Endothelial cell of umbilical vein (primary cell): ENCODE measurements around the gene CAMKK2. TPM values are rescaled to one million over a fixed set of nuclear protein-coding genes. Genes with fewer than 3 reads are reported as not detected.
"Not testable (repeated sequence)": the region's sequence is repeated elsewhere in the genome, so short reads cannot be mapped to it uniquely, and the experiment has no call there.

Experiments used
- BruUV-seq: library from RNA; stranded (reverse); fragments of 400-500 nt; replicated peaks from 2 replicates; lab custom pipeline; 2021; lab: Mats Ljungman, UMichigan
- CTCF ChIA-PET: fragments of 300-600, 350-600 bp; sonication (Branson Sonifier 250); formaldehyde crosslinking; loops from one replicate; lab custom pipeline; 2021; ENCODE audit warnings: antibody characterized with exemption, inconsistent platforms; lab: Charles Lee
- POLR2A ChIA-PET: fragments of 300-600, 350-600 bp; sonication (Branson Sonifier 250); formaldehyde crosslinking; loops from one replicate; lab custom pipeline; 2021; ENCODE audit warnings: antibody characterized with exemption, inconsistent platforms; lab: Charles Lee
- DNase-seq: peaks from one replicate; pipeline ENCODE4 v3.0.0-alpha.2; 2011; ENCODE audit warnings: low read depth, low spot score
- FAIRE-seq: peaks from 2 replicates; lab custom pipeline; 2011; peaks lifted over from hg19 to GRCh38; lab: Jason Lieb, UNC
- H2AFZ ChIP-seq: 2 replicates; pipeline ENCODE4 v1.6.0; 2012; ENCODE audit warnings: low read depth, low read length, control low read depth, inconsistent platforms
- H3K27ac ChIP-seq: 2 replicates; pipeline ENCODE4 v1.5.1; 2011; ENCODE audit warnings: low read depth, mild to moderate bottlenecking, control low read depth, low read length, moderate library complexity; ENCODE audit not compliant: insufficient read depth
- H3K27me3 ChIP-seq, 2 experiments: 2 replicates each; pipeline versions ENCODE4 v1.6.0 to v1.6.1; 2011; ENCODE audit warnings: low read length in 2 of 2, mixed read lengths in 1 of 2; ENCODE audit not compliant: control insufficient read depth in 2 of 2, insufficient read depth in 2 of 2
- H3K36me3 ChIP-seq, 2 experiments: 2 replicates in 1 of 2; 3 replicates in 1 of 2; pipeline ENCODE4 v1.5.1; 2011; ENCODE audit warnings: low read length in 2 of 2, mild to moderate bottlenecking in 1 of 2, moderate library complexity in 1 of 2; ENCODE audit not compliant: control insufficient read depth in 2 of 2, insufficient read depth in 2 of 2; ENCODE audit errors: extremely low read depth in 1 of 2
- H3K4me1 ChIP-seq: 3 replicates; pipeline ENCODE4 v1.5.1; 2011; ENCODE audit warnings: mild to moderate bottlenecking, low read length; ENCODE audit not compliant: control insufficient read depth, insufficient read depth; ENCODE audit errors: extremely low read depth
- H3K4me2 ChIP-seq: 2 replicates; pipeline ENCODE4 v1.6.1; 2011; ENCODE audit warnings: low read length, control low read depth, mixed read lengths; ENCODE audit not compliant: insufficient read depth
- H3K4me3 ChIP-seq, 3 experiments: fragments of 200-600 bp in 1 of 3; sonication (generic), shearing (Covaris generic) in 1 of 3; replicated peaks in 1 of 3; 2 replicates each; pipeline ENCODE4 v1.5.1; 2011 to 2016; ENCODE audit warnings: control low read depth in 3 of 3, low read length in 3 of 3, mild to moderate bottlenecking in 2 of 3, inconsistent platforms in 1 of 3, low read depth in 1 of 3, moderate library complexity in 1 of 3; ENCODE audit not compliant: insufficient read depth in 1 of 3
- H3K79me2 ChIP-seq: 2 replicates; pipeline ENCODE4 v1.6.0; 2012; ENCODE audit warnings: low read length, inconsistent platforms; ENCODE audit not compliant: control insufficient read depth, insufficient read depth
- H3K9ac ChIP-seq: replicated peaks from 2 replicates; pipeline ENCODE3; 2011; ENCODE audit warnings: low read length, control low read depth; ENCODE audit not compliant: insufficient read depth; ENCODE audit errors: extremely low read depth
- H3K9me1 ChIP-seq: replicated peaks from 3 replicates; pipeline ENCODE4 v1.6.0; 2011; ENCODE audit warnings: mild to moderate bottlenecking, low read length; ENCODE audit not compliant: control insufficient read depth, insufficient read depth; ENCODE audit errors: extremely low read depth
- H3K9me3 ChIP-seq: replicated peaks from 2 replicates; pipeline ENCODE4 v1.5.1; 2012; ENCODE audit warnings: low read length, inconsistent platforms; ENCODE audit not compliant: control insufficient read depth, insufficient read depth
- H4K20me1 ChIP-seq: replicated peaks from 2 replicates; pipeline ENCODE3; 2011; ENCODE audit warnings: mild to moderate bottlenecking, low read length; ENCODE audit not compliant: control insufficient read depth, insufficient read depth; ENCODE audit errors: extremely low read depth
- CTCF ChIP-seq, 2 donors: IDR thresholded peaks; 1 replicate in 1 of 2; 2 replicates in 1 of 2; pipeline ENCODE4 v1.5.1; 2011; ENCODE audit warnings: low read length in 2 of 2, mild to moderate bottlenecking in 2 of 2, moderate library complexity in 2 of 2, control low read depth in 1 of 2, inconsistent platforms in 1 of 2, low read depth in 1 of 2; ENCODE audit not compliant: insufficient read depth in 1 of 2; ENCODE audit errors: extremely low read depth in 1 of 2
- EZH2 ChIP-seq: IDR thresholded peaks from 2 replicates; pipeline ENCODE4 v1.6.1; 2012; ENCODE audit warnings: borderline replicate concordance, low read depth, mild to moderate bottlenecking, moderate library complexity, low read length, inconsistent platforms; ENCODE audit not compliant: severe bottlenecking
- FOS ChIP-seq: IDR thresholded peaks from 2 replicates; pipeline ENCODE4 v1.6.1; 2011; ENCODE audit warnings: mild to moderate bottlenecking, low read length, moderate library complexity, borderline replicate concordance; ENCODE audit not compliant: insufficient read depth
- GATA2 ChIP-seq: IDR thresholded peaks from 2 replicates; pipeline ENCODE4 v1.7.0; 2011; ENCODE audit warnings: low read depth, mild to moderate bottlenecking, moderate library complexity, mixed read lengths, low read length; ENCODE audit not compliant: insufficient read length, insufficient read depth
- JUN ChIP-seq: IDR thresholded peaks from 2 replicates; pipeline ENCODE4 v1.6.1; 2011; ENCODE audit warnings: borderline replicate concordance, low read depth; ENCODE audit not compliant: insufficient read length, insufficient read depth
- MAX ChIP-seq: IDR thresholded peaks from 2 replicates; pipeline ENCODE4 v1.6.1; 2011; ENCODE audit not compliant: insufficient read depth, insufficient read length
- MYC ChIP-seq: IDR thresholded peaks from one replicate; pipeline ENCODE4 v1.6.1; 2011; ENCODE audit warnings: mild to moderate bottlenecking, low read depth, low read length
- POLR2A ChIP-seq: IDR thresholded peaks from 2 replicates; pipeline ENCODE4 v1.6.1; 2012; ENCODE audit warnings: low read depth, mild to moderate bottlenecking, control low read depth, low read length
- POLR2AphosphoS5 ChIP-seq: IDR thresholded peaks from 2 replicates; pipeline ENCODE4 v1.6.1; 2012; ENCODE audit warnings: low read depth, mild to moderate bottlenecking, control low read depth, low read length, moderate library complexity; ENCODE audit not compliant: insufficient read depth
- dilution Hi-C: fragments of 300-500 bp; cut with MboI; formaldehyde crosslinking; loops from one replicate; pipeline ENCODE4 v1.15.0; 2019; ENCODE audit warnings: low sequenced_read_pairs; ENCODE audit not compliant: extremely low pct_ligation_motif_present
- intact Hi-C: fragments of 100-400 bp; cut with micrococcal nuclease; formaldehyde crosslinking; loops from one replicate; pipeline ENCODE4 v1.10.0; 2022
- polyA plus RNA-seq, 4 experiments: library from polyadenylated mRNA; depleted of rRNA in 3 of 4; stranded (reverse) in 3 of 4; unstranded in 1 of 4; fragments of >200 nt; gene quantifications; 2 replicates each; pipeline versions ENCODE4 v1.2.1 to v1.2.3, GENCODE V29; 2011 to 2012; ENCODE audit warnings: missing spikeins in 1 of 4
- total RNA-seq: library from RNA; stranded (reverse); gene quantifications from 2 replicates; pipeline ENCODE4 v1.2.3, GENCODE V29; 2021

Gene CAMKK2
- total and polyA plus RNA-seq, 2 donors (not counting 3 experiments of a cell fraction or from before 2014, with no cell fraction given) = 32.5 to 45.0 TPM

GRCh38 chr12:121209221-121209620, 87.3 kb downstream of the CAMKK2 start:
- Histone ChIP-seq H3K4me3 (no peak overlapping the region), H2AFZ (no peak overlapping the region), H3K4me1 (peaks cover 17% of the 10 kb centered on the region), H3K9me3 (no peaks in the 10 kb centered on the region), H4K20me1 (no peaks in the 10 kb centered on the region), H3K4me2 (no peak overlapping the region), H3K36me3 (no peaks in the 10 kb centered on the region), H3K9ac (peak overlapping the region; percentile 94), H3K79me2 (no peaks in the 10 kb centered on the region), H3K27me3 (no peaks in the 10 kb centered on the region), H3K9me1 (no peaks in the 10 kb centered on the region), H3K27ac (no peak overlapping the region)
- ChIA-PET POLR2A (no interaction called here), CTCF (no interaction called here)
- TSS peak; percentile 25 for BruUV-seq
- TF ChIP-seq FOS = no peak
- TF ChIP-seq POLR2AphosphoS5 = no peak
- no peak for TF ChIP-seq JUN
- no peak for TF ChIP-seq MYC
- no peak for TF ChIP-seq EZH2
- TF ChIP-seq POLR2A = no peak
- no peak for TF ChIP-seq GATA2
- no peak for TF ChIP-seq MAX
- no peak for TF ChIP-seq CTCF (IDR thresholded peaks at IDR 0.05; ENCODE audit: extremely low read depth in 1 of 2, insufficient read depth in 1 of 2, low read depth in 1 of 2, low read length in 2 of 2)
- dilution Hi-C loops = no loop called here
- FAIRE-seq (no peak), DNase-seq (no peak)
- intact Hi-C loops = no loop called here

GRCh38 chr12:121208571-121208970, 87.9 kb downstream of the CAMKK2 start:
- BruUV-seq, H2AFZ ChIP-seq, H3K4me2 ChIP-seq, H3K79me2 ChIP-seq, H3K27ac ChIP-seq, DNase-seq, H3K27me3 ChIP-seq, H3K9me1 ChIP-seq, intact Hi-C loops, H3K9me3 ChIP-seq, POLR2A ChIA-PET, H4K20me1 ChIP-seq, H3K4me3 ChIP-seq, H3K36me3 ChIP-seq, dilution Hi-C loops, FAIRE-seq, H3K9ac ChIP-seq: not testable (repeated sequence)
- peaks cover 14% of the 10 kb centered on the region for H3K4me1 ChIP-seq
- CTCF ChIA-PET = interaction anchor here (0.8 kb wide), 1 partner anchor 11 kb away, joined by 4 read pairs; no protein-coding TSS in a partner anchor
